Heart left ventricle (tissue), 13 donors: ENCODE results near the gene ASPSCR1.

Experiments used
- POLR2A ChIP-seq, 2 donors: fragments of 450-650 bp; IDR thresholded peaks; one replicate each; pipeline ENCODE4 v1.6.1; 2017; ENCODE audit warnings: antibody characterized with exemption in 2 of 2, mild to moderate bottlenecking in 2 of 2, moderate library complexity in 2 of 2
- TF ChIP-seq, protein P1 (sequence below), 12 donors: fragments of 200-600 bp; sonication (generic) in 4 of 12; IDR thresholded peaks; one replicate each; pipeline versions ENCODE4 v1.5.0 to v1.8.0; 2018 to 2022; ENCODE audit warnings: antibody characterized with exemption in 12 of 12, mild to moderate bottlenecking in 5 of 12
- donor health status: ischemic (EF 13 %, LVEDD 7.1; RV severe dilation, severe dysfunction).
- donor health status: DM: no; HTN: yes; CAD: no.
- donor health status: DM: no; HTN: no; CAD: no.
- donor health status: ischemic (EF 25% LVEDD 6.9; RV normal size, moderate dysfunction).
- donor health status: ischemic (EF 25% LVEDD 5.7; RV mildly dilated, moderate dysfunction).
- donor health status: ischemic (EF 35%, LVEDD 5.7; RV mildly dilated, moderate dysfunction).
- donor health status: nonischemic (EF 11% LVEDD 7.7; RV severe dilation, severe dysfunction).
- donor health status: DM: yes; HTN: yes; CAD: no.
- donor health status: PGD.
- donor health status: ischemic (EF 29% LVEDD 5.4; RV normal size, mild dysfunction).
- donor health status: nonischemic (EF 23%, LVEDD 6.1; RV moderate dilation, normal function).

DNA sequence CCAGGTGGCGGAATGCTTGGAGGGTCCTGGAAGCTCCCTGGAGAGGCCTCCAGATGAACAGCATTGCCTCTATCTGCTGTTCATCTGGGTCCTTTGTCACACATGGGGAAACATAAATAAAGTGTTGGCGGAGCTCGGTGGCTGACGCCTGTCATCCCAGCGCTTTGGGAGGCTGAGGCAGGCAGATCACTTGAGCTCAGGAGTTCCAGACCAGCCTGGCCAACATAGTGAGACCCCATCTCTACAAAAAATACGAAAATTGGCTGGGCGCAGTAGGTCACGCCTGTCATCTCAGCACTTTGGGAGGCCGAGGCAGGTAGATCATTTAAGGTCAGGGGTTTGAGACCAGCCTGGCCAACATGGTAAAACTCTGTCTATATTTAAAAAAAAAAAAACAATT, 32.6 kb upstream of the ASPSCR1 start:
- TF ChIP-seq, protein P1, sequence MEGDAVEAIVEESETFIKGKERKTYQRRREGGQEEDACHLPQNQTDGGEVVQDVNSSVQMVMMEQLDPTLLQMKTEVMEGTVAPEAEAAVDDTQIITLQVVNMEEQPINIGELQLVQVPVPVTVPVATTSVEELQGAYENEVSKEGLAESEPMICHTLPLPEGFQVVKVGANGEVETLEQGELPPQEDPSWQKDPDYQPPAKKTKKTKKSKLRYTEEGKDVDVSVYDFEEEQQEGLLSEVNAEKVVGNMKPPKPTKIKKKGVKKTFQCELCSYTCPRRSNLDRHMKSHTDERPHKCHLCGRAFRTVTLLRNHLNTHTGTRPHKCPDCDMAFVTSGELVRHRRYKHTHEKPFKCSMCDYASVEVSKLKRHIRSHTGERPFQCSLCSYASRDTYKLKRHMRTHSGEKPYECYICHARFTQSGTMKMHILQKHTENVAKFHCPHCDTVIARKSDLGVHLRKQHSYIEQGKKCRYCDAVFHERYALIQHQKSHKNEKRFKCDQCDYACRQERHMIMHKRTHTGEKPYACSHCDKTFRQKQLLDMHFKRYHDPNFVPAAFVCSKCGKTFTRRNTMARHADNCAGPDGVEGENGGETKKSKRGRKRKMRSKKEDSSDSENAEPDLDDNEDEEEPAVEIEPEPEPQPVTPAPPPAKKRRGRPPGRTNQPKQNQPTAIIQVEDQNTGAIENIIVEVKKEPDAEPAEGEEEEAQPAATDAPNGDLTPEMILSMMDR (IDR thresholded peaks at IDR 0.05): no peak
- TF ChIP-seq POLR2A (IDR thresholded peaks at IDR 0.05): no peak
